LNCaP clone FGC (cell line): ENCODE results near the gene CCDC167.

Experiments
- DNase-seq: peaks from one replicate; pipeline ENCODE4 v3.0.0-alpha.2; 2011; ENCODE audit warnings: low read depth
- H3K4me3 ChIP-seq: 2 replicates; pipeline ENCODE4 v1.5.1; 2011; ENCODE audit warnings: mild to moderate bottlenecking, low read depth, low read length, control low read depth
- TF ChIP-seq, protein P1 (sequence below): IDR thresholded peaks from 2 replicates; pipeline ENCODE4 v1.5.1; 2012; ENCODE audit warnings: mild to moderate bottlenecking; ENCODE audit not compliant: control insufficient read depth, insufficient read depth; ENCODE audit errors: extremely low read depth

CCDC167 gene

DNA sequence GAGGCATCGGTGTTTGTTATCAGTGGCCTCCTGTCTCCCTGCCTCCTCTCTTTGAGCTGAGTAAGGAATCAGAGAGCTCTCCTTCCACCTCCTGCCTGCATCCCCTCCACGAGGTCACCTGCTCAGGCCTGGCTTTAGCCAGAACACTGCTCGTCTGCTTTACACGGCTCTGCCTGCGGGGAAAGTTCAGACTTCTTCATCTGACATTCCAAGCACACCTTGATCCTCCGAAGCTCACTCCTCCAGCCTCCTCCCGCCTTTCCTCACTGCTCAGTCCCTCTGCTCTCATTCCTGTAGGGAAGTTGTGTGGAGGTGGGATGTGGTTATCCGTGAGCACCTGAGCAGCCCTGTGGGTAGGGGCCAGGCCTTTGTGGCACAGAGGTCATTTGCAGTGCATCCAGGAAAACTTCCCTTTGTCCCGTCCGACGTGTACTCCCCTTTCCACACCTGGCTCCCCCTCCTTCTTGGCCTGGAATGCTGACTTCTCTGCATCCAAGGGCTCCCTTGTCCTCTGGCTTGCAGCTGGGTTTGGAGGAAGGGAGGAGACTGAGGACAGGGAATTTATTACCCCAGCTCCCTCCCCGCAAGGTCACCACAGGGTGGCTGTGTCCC lies 12.8 kb upstream of the CCDC167 start:
- TF ChIP-seq, protein P1, sequence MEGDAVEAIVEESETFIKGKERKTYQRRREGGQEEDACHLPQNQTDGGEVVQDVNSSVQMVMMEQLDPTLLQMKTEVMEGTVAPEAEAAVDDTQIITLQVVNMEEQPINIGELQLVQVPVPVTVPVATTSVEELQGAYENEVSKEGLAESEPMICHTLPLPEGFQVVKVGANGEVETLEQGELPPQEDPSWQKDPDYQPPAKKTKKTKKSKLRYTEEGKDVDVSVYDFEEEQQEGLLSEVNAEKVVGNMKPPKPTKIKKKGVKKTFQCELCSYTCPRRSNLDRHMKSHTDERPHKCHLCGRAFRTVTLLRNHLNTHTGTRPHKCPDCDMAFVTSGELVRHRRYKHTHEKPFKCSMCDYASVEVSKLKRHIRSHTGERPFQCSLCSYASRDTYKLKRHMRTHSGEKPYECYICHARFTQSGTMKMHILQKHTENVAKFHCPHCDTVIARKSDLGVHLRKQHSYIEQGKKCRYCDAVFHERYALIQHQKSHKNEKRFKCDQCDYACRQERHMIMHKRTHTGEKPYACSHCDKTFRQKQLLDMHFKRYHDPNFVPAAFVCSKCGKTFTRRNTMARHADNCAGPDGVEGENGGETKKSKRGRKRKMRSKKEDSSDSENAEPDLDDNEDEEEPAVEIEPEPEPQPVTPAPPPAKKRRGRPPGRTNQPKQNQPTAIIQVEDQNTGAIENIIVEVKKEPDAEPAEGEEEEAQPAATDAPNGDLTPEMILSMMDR: no peak
- no peak for DNase-seq
- no peak overlapping the region for H3K4me3 ChIP-seq

DNA sequence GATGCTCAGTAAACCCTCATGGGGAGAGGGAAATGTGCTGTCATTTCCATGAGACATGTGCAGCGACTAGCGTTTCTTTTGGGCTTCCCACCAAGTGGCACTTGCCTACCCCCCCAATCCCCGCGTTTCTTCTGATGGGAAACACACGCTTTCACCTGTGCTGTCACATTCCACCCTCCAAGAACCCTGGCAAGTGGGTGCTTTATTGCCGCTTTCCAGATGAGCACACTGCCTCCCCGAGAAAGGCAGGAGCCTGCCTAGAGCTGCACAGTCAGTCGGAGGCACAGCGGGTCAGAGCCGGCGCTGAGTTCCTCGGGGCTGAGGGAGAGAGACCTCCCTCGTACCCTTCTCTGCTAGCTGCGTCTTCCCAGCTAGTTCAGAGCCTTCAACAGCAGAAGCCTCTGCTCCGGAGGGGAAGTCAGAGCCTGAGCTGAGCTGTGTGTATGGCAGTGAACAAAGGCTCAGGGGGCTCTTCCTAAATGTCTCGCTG lies 12.3 kb upstream of the CCDC167 start:
- no peak overlapping the region for H3K4me3 ChIP-seq

DNA sequence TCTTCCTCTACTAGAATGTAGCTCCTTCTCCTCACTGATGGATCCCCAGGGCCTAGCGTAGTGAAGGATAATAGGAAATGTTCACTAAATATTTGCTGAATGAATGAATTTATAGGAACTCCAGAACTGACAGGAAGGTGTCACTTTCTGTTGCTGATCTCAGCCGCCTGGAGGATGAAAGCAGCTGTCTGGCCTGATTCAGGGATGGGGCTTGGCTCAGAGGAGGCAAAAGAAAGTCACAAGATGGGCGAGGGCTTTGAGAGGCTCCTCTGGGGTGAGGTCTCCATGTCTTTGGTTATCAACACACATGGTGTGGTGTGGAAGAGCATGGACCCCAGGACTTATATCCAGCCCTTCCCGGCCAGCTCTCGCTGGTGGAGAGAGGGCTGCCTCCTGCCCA lies 11.5 kb upstream of the CCDC167 start:
- DNase-seq: no peak
- TF ChIP-seq, protein P1: no peak
- H3K4me3 ChIP-seq: no peak overlapping the region

More for the DNA sequence above, 12.3 kb upstream of the CCDC167 start:
- TF ChIP-seq, protein P1: no peak
- DNase-seq: no peak

DNA sequence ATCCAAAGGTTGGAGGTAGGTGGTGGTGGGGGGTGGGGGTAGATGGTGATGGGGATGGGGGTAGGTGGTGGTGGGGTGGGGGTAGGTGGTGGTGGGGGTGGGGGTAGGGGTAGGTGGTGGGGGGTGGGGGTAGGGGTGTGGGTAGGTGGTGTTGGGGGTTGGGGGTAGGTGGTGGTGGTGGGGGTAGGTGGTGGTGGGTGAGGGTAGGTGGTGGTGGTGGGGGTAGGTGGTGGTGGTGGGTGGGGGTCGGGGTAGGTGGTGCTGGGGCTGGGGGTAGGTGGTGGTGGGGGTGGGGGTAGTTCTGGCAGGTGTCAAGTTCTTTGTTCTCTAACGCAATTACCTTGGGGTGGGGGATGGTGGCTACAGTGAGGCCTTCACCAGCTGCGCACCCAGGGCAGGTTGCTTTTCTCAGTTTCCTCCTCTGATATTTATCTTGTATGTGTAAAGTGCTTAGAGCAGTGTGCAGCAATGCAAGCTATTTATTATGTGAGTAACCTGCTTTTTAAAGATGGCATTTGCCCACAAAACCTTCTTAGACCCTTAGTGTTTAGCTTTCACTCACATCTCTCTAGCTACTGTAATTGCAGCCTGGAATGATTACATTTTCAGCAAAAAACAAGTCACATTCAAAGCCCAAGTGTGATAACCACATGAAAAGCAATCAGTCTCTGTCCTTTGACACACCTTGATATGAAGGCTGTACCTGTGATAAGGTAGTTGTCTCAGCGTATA lies 8.2 kb upstream of the CCDC167 start:
- no peak overlapping the region for H3K4me3 ChIP-seq
- no peak for DNase-seq
- TF ChIP-seq, protein P1: no peak

DNA sequence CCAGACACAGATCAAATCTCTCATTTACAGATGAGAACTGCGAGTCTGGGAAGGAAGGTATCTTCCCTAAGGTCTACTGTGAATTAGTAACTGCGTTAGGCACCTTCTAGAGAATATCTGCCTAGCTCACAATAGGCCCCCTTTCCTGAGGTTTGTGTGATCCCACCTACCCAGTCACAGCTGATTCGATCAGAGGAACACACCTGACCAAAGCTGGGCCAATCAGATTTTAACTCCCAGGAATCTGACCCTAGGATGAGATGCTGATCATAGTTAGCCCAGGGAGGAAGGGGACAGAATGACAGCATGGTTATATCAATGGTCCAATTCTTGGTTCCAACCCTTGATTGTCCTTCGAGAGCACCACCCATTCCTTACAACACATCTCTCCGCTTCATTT lies 7.4 kb upstream of the CCDC167 start:
- TF ChIP-seq, protein P1: no peak
- no peak for DNase-seq
- H3K4me3 ChIP-seq: no peak overlapping the region

DNA sequence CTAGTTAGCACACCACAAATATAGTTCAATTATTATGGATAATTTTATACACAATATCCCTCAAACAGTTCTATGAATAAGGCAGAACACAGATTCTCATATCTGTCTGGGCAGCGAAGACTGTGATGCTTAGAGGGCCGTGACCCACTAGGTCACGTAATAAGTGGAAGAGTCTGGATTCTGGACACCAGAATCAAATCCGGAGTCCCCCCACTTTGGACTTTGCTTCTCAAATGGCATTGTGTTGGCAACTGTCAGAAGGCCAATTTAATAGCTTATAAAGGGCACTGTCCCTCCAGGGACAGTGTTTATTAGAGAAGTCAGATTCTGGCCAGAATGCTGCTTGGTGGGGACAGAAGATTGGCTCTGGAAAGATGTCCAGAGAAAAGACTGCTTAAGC lies 6.8 kb upstream of the CCDC167 start:
- no peak overlapping the region for H3K4me3 ChIP-seq
- no peak for DNase-seq
- TF ChIP-seq, protein P1: no peak
